HEK293 (cell line): ENCODE measurements around the gene LCAT.

Experiments
- CTCF ChIA-PET: fragments of 350-600 bp; formaldehyde crosslinking; extraction: SDS; loops from one replicate; lab custom pipeline; 2021; ENCODE audit warnings: antibody characterized with exemption; lab: Yijun Ruan, JAX
- POLR2A ChIA-PET: fragments of 300-600 bp; formaldehyde crosslinking; extraction: SDS; loops from one replicate; lab custom pipeline; 2020; ENCODE audit warnings: antibody characterized with exemption, inconsistent platforms; lab: Yijun Ruan, JAX
- H3K27ac ChIP-seq: fragments of 200-500 bp; sonication (Bioruptor generic); 2 replicates; pipeline ENCODE4 v1.5.1; 2014; ENCODE audit warnings: low read depth, low read length, control low read depth, inconsistent platforms; ENCODE audit errors: extremely low read depth
- H3K36me3 ChIP-seq, 2 experiments: fragments of 200-500 bp in 1 of 2; sonication (Bioruptor generic) in 1 of 2; 1 replicate in 1 of 2; 2 replicates in 1 of 2; pipeline ENCODE4 v1.5.1; 2014 to 2017; ENCODE audit warnings: inconsistent platforms in 2 of 2, low read length in 2 of 2; ENCODE audit not compliant: control insufficient read depth in 2 of 2, insufficient read depth in 1 of 2
- H3K4me1 ChIP-seq: fragments of 200-500 bp; sonication (Bioruptor generic); 2 replicates; pipeline ENCODE4 v1.5.1; 2014; ENCODE audit warnings: mild to moderate bottlenecking, low read length, inconsistent platforms; ENCODE audit not compliant: control insufficient read depth, insufficient read depth
- H3K4me3 ChIP-seq: 2 replicates; pipeline ENCODE4 v1.5.1; 2011; ENCODE audit warnings: low read depth, mild to moderate bottlenecking, control low read depth, low read length, moderate library complexity
- H3K9me3 ChIP-seq: fragments of 200-500 bp; sonication (Bioruptor generic); 2 replicates; pipeline ENCODE4 v1.5.1; 2014; ENCODE audit warnings: low read depth, low read length, inconsistent platforms; ENCODE audit not compliant: control insufficient read depth, insufficient read depth
- GLI4 ChIP-seq: fragments of 450-650 bp; formaldehyde crosslinking; IDR thresholded peaks from 2 replicates; pipeline ENCODE4 v1.5.1; 2016; ENCODE audit warnings: missing biosample characterization, missing genetic modification characterization
- HOXC10 ChIP-seq: sonication (generic); formaldehyde crosslinking; IDR thresholded peaks from 2 replicates; pipeline ENCODE4 v1.8.1; 2023; ENCODE audit warnings: mild to moderate bottlenecking, missing genetic modification reagents
- KLF16 ChIP-seq: fragments of 450-650 bp; formaldehyde crosslinking; IDR thresholded peaks from 2 replicates; pipeline ENCODE4 v1.5.1; 2017; ENCODE audit warnings: missing biosample characterization, missing genetic modification characterization
- KLF9 ChIP-seq: fragments of 450-650 bp; formaldehyde crosslinking; IDR thresholded peaks from 2 replicates; pipeline ENCODE4 v1.5.1; 2016; ENCODE audit warnings: missing biosample characterization, missing genetic modification characterization, low read depth
- MEIS1 ChIP-seq: sonication (generic); formaldehyde crosslinking; IDR thresholded peaks from 2 replicates; pipeline ENCODE4 v1.8.1; 2022; ENCODE audit warnings: missing genetic modification reagents, mild to moderate bottlenecking, borderline replicate concordance
- MZF1 ChIP-seq: fragments of 450-650 bp; formaldehyde crosslinking; IDR thresholded peaks from 2 replicates; pipeline ENCODE4 v1.5.1; 2017; ENCODE audit warnings: missing biosample characterization, missing genetic modification characterization, borderline replicate concordance
- ZBTB1 ChIP-seq: fragments of 450-650 bp; formaldehyde crosslinking; IDR thresholded peaks from 2 replicates; pipeline ENCODE4 v1.5.1; 2016; ENCODE audit warnings: missing biosample characterization, missing genetic modification characterization
- ZIC2 ChIP-seq: fragments of 450-650 bp; formaldehyde crosslinking; IDR thresholded peaks from 2 replicates; pipeline ENCODE4 v1.5.1; 2016; ENCODE audit warnings: missing biosample characterization, missing genetic modification characterization
- ZNF10 ChIP-seq: fragments of 450-650 bp; formaldehyde crosslinking; IDR thresholded peaks from 2 replicates; pipeline ENCODE4 v1.5.1; 2017; ENCODE audit warnings: missing biosample characterization, missing genetic modification characterization
- ZNF112 ChIP-seq: fragments of 450-650 bp; formaldehyde crosslinking; IDR thresholded peaks from 2 replicates; pipeline ENCODE4 v1.5.0; 2017; ENCODE audit warnings: missing biosample characterization, missing genetic modification characterization
- ZNF169 ChIP-seq: fragments of 450-650 bp; formaldehyde crosslinking; IDR thresholded peaks from 2 replicates; pipeline ENCODE4 v1.5.1; 2016; ENCODE audit warnings: missing biosample characterization, missing genetic modification characterization
- ZNF266 ChIP-seq: fragments of 450-650 bp; formaldehyde crosslinking; IDR thresholded peaks from 2 replicates; pipeline ENCODE4 v1.5.1; 2016; ENCODE audit warnings: missing biosample characterization, missing genetic modification characterization, low read depth
- ZNF280C ChIP-seq: fragments of 450-650 bp; formaldehyde crosslinking; IDR thresholded peaks from 2 replicates; pipeline ENCODE4 v1.5.1; 2016; ENCODE audit warnings: missing biosample characterization, missing genetic modification characterization
- ZNF324 ChIP-seq: fragments of 450-650 bp; formaldehyde crosslinking; IDR thresholded peaks from 2 replicates; pipeline ENCODE4 v1.5.1; 2016; ENCODE audit warnings: missing biosample characterization, missing genetic modification characterization
- ZNF350 ChIP-seq: fragments of 450-650 bp; formaldehyde crosslinking; IDR thresholded peaks from 2 replicates; pipeline ENCODE4 v1.5.0; 2017; ENCODE audit warnings: missing biosample characterization, mild to moderate bottlenecking, missing genetic modification characterization
- ZNF391 ChIP-seq: fragments of 450-650 bp; formaldehyde crosslinking; IDR thresholded peaks from 2 replicates; pipeline ENCODE4 v1.5.1; 2016; ENCODE audit warnings: low read depth, missing biosample characterization, missing genetic modification characterization, borderline replicate concordance
- ZNF394 ChIP-seq: fragments of 450-650 bp; formaldehyde crosslinking; IDR thresholded peaks from 2 replicates; pipeline ENCODE4 v1.5.1; 2016; ENCODE audit warnings: missing biosample characterization, missing genetic modification characterization, mild to moderate bottlenecking, moderate library complexity, borderline replicate concordance
- ZNF48 ChIP-seq: fragments of 450-650 bp; formaldehyde crosslinking; IDR thresholded peaks from 2 replicates; pipeline ENCODE4 v1.5.1; 2016; ENCODE audit warnings: missing biosample characterization, missing genetic modification characterization
- ZNF518A ChIP-seq: fragments of 450-650 bp; formaldehyde crosslinking; conservative IDR thresholded peaks from 2 replicates; pipeline ENCODE4 v1.5.1; 2016; ENCODE audit warnings: low read depth, missing biosample characterization, missing genetic modification characterization
- ZNF549 ChIP-seq: fragments of 450-650 bp; IDR thresholded peaks from 2 replicates; pipeline ENCODE4 v1.5.1; 2018; ENCODE audit warnings: missing biosample characterization, missing genetic modification characterization, mild to moderate bottlenecking, inconsistent platforms, moderate library complexity
- ZNF558 ChIP-seq: fragments of 450-650 bp; formaldehyde crosslinking; IDR thresholded peaks from 2 replicates; pipeline ENCODE4 v1.5.1; 2016; ENCODE audit warnings: missing biosample characterization, missing genetic modification characterization
- ZNF585B ChIP-seq: fragments of 450-650 bp; formaldehyde crosslinking; IDR thresholded peaks from 2 replicates; pipeline ENCODE4 v1.5.1; 2016; ENCODE audit warnings: missing biosample characterization, missing genetic modification characterization
- ZNF600 ChIP-seq: fragments of 450-650 bp; formaldehyde crosslinking; IDR thresholded peaks from 2 replicates; pipeline ENCODE4 v1.5.1; 2016; ENCODE audit warnings: missing biosample characterization, missing genetic modification characterization
- ZNF610 ChIP-seq: fragments of 450-650 bp; formaldehyde crosslinking; IDR thresholded peaks from 2 replicates; pipeline ENCODE4 v1.5.1; 2016; ENCODE audit warnings: missing biosample characterization, missing genetic modification characterization, borderline replicate concordance
- ZNF623 ChIP-seq: fragments of 450-650 bp; formaldehyde crosslinking; IDR thresholded peaks from 2 replicates; pipeline ENCODE4 v1.5.1; 2016; ENCODE audit warnings: missing biosample characterization, missing genetic modification characterization
- ZNF624 ChIP-seq: fragments of 450-650 bp; formaldehyde crosslinking; IDR thresholded peaks from 2 replicates; pipeline ENCODE4 v1.5.1; 2017; ENCODE audit warnings: missing biosample characterization, missing genetic modification characterization
- ZNF701 ChIP-seq: fragments of 450-650 bp; formaldehyde crosslinking; IDR thresholded peaks from 2 replicates; pipeline ENCODE4 v1.5.1; 2016; ENCODE audit warnings: missing biosample characterization, missing genetic modification characterization
- ZNF76 ChIP-seq: fragments of 450-650 bp; formaldehyde crosslinking; IDR thresholded peaks from 2 replicates; pipeline ENCODE4; 2016; ENCODE audit warnings: low read depth, missing biosample characterization, missing genetic modification characterization, borderline replicate concordance
- ZNF777 ChIP-seq: fragments of 450-650 bp; formaldehyde crosslinking; IDR thresholded peaks from 2 replicates; pipeline ENCODE4 v1.5.1; 2017; ENCODE audit warnings: missing biosample characterization, missing genetic modification characterization, borderline replicate concordance
- TF ChIP-seq, protein P1 (sequence below): fragments of 450-650 bp; formaldehyde crosslinking; IDR thresholded peaks from 2 replicates; pipeline ENCODE4; 2016; ENCODE audit warnings: missing biosample characterization, missing genetic modification characterization

LCAT gene

DNA sequence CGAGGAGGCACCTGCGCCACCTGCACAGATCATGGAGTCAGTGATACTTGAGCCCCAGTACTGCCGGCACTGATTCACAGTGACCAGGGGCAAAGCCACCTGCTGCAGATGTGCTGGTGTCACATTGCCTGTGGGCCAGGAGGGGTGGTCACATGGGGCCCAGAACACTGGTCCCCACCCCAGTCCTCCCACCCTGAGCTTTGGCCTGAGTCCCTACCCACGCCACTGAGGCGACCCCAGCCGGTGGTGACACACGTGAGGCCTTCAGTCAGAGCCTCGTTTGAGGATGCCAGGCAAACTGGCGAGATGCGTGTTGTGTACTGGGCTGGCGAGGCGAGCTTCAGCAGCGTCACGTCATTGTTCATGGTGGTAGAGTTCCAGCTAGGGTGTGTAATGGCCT is 13.7 kb downstream of the LCAT start:
- POLR2A ChIA-PET = interaction anchor here (0.6 to 0.7 kb wide), 2 partner anchors 383 to 456 kb away, joined by 3 read pairs; no protein-coding TSS in a partner anchor
- peaks cover 10% of the 10 kb centered on the region; the same call in 1 of the 2 replicates for H3K4me1 ChIP-seq

DNA sequence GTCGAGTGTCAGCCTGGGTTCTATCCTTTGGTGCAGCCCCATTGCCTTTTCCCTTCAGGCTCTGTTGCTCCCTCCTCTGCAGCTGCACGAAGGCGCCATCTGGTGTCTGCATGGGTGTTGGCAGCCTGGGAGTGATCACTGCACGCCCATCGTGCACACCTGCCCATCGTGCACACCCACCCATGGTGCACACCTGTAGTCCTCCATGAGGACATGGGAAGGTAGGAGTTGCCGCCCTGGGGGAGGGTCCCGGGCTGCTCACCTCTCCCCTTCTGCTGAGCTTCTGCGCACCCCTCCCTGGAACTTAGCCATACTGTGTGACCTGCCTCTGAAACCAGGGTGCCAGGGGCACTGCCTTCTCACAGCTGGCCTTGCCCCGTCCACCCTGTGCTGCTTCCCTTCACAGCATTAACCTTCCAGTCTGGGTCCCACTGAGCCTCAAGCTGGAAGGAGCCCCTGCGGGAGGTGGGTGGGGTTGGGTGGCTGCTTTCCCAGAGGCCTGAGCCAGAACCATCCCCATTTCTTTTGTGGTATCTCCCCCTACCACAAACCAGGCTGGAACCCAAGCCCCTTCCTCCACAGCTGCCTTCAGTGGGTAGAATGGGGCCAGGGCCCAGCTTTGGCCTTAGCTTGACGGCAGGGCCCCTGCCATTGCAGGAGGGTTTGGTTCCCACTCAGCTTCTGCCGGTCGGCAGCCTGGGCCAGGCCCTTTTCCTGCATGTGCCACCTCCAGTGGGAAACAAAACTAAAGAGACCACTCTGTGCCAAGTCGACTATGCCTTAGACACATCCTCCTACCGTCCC is 15.2 kb downstream of the LCAT start:
- Histone ChIP-seq H3K36me3 (peaks cover 0 to 54% of the 10 kb centered on the region in 2 experiments; a peak in 2 of 3 replicates), H3K27ac (no peak overlapping the region), H3K4me1 (peaks cover 10% of the 10 kb centered on the region; the same call in 1 of the 2 replicates), H3K9me3 (no peaks in the 10 kb centered on the region), H3K4me3 (no peak overlapping the region)
- ChIA-PET POLR2A (interaction anchor here (1.2 kb wide), 1 partner anchor 45 kb away, joined by 3 read pairs; no protein-coding TSS in a partner anchor), CTCF (interaction anchor here (0.6 to 4.9 kb wide), 18 partner anchors 12 to 408 kb away, joined by 3 to 62 read pairs (median 3); partner anchors contain the start of genes NRN1L and PSKH1)
- TF ChIP-seq ZIC2 (tag by site-specific recombination) (no peak), ZNF350 (tag by site-specific recombination) (no peak), MEIS1 (CRISPR knock-in tag) (no peak), ZNF624 (tag by site-specific recombination) (no peak), KLF9 (tag by site-specific recombination) (peak; percentile 70), ZNF112 (tag by site-specific recombination) (no peak), ZNF518A (tag by site-specific recombination) (no peak), MZF1 (tag by site-specific recombination) (no peak), ZNF394 (tag by site-specific recombination) (no peak), ZNF169 (tag by site-specific recombination) (no peak), ZNF76 (tag by site-specific recombination) (no peak), ZNF266 (tag by site-specific recombination) (no peak), ZNF701 (no peak), ZNF391 (0 out of 2 replicates have a peak, but pooled peaks have one; percentile 62)

More for the DNA sequence above, 13.7 kb downstream of the LCAT start:
- TF ChIP-seq ZNF610 (tag by site-specific recombination) = no peak
- no peak for TF ChIP-seq ZNF391
- no peak for TF ChIP-seq GLI4 (tag by site-specific recombination)
- TF ChIP-seq ZBTB1 = no peak
- TF ChIP-seq ZNF324 (tag by site-specific recombination) = no peak
- TF ChIP-seq HOXC10 (CRISPR knock-in tag) = no peak
- TF ChIP-seq ZNF777 (tag by site-specific recombination) = no peak
- no peak for TF ChIP-seq ZNF558
- TF ChIP-seq ZNF549 (tag by site-specific recombination) = no peak
- TF ChIP-seq ZNF600 = no peak
- TF ChIP-seq ZNF623 (tag by site-specific recombination) = no peak
- TF ChIP-seq ZNF585B (tag by site-specific recombination) = no peak
- TF ChIP-seq, protein P1, sequence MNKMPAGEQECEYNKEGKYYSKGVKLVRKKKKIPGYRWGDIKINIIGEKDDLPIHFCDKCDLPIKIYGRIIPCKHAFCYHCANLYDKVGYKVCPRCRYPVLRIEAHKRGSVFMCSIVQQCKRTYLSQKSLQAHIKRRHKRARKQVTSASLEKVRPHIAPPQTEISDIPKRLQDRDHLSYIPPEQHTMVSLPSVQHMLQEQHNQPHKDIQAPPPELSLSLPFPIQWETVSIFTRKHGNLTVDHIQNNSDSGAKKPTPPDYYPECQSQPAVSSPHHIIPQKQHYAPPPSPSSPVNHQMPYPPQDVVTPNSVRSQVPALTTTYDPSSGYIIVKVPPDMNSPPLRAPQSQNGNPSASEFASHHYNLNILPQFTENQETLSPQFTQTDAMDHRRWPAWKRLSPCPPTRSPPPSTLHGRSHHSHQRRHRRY = no peak
- TF ChIP-seq ZNF112 (tag by site-specific recombination) = no peak
- no peak for TF ChIP-seq ZNF280C (tag by site-specific recombination)
- TF ChIP-seq KLF16 = no peak
- TF ChIP-seq ZNF48 = no peak
- no peak for TF ChIP-seq ZNF10 (tag by site-specific recombination)
- H3K4me3 ChIP-seq = no peak overlapping the region
- CTCF ChIA-PET = interaction anchor here (1.0 to 4.9 kb wide), 3 partner anchors 47 to 258 kb away, joined by 3 to 62 read pairs (median 15); partner anchors contain the start of gene NRN1L
- no peak overlapping the region for H3K27ac ChIP-seq
- H3K36me3 ChIP-seq = peaks cover 0 to 47% of the 10 kb centered on the region in 2 experiments; a peak in 2 of 3 replicates
- no peaks in the 10 kb centered on the region for H3K9me3 ChIP-seq
